HG03097 (cell line): Measurements from ENCODE around the gene CDCA7L.
"Not testable (repeated sequence)": the region's sequence is repeated elsewhere in the genome, so short reads cannot be mapped to it uniquely, and the experiment has no call there.

Experiments used
- ATAC-seq: cut with Tn5 transposase; IDR thresholded peaks from one replicate; pipeline ENCODE4 v1.9.1; 2021; ENCODE audit not compliant: unreplicated experiment, low FRiP score

Gene CDCA7L

GRCh38 chr7:21946222-21946709 lies 567 bp upstream of the CDCA7L start:
- ATAC-seq = no peak

GRCh38 chr7:21944616-21945453 lies 864 bp downstream of the CDCA7L start:
- ATAC-seq = no peak

GRCh38 chr7:21943436-21943835 lies 2.3 kb downstream of the CDCA7L start:
- no peak for ATAC-seq

- no peak for ATAC-seq
Observed at GRCh38 chr7:21942955-21943354, 2.7 kb downstream of the CDCA7L start.

GRCh38 chr7:21941611-21942141 lies 4.0 kb downstream of the CDCA7L start:
- ATAC-seq = no peak

- ATAC-seq = no peak
Observed at GRCh38 chr7:21939858-21940372, 5.8 kb downstream of the CDCA7L start.

- ATAC-seq = peak; percentile 62
Observed at GRCh38 chr7:21939136-21939857, 6.4 kb downstream of the CDCA7L start.

GRCh38 chr7:21938463-21938862 lies 7.2 kb downstream of the CDCA7L start:
- ATAC-seq = no peak

GRCh38 chr7:21934808-21935207 lies 10.9 kb downstream of the CDCA7L start:
- ATAC-seq = no peak

GRCh38 chr7:21933293-21933692 lies 12.4 kb downstream of the CDCA7L start:
- not testable (repeated sequence) for ATAC-seq

GRCh38 chr7:21927693-21928092 lies 18.0 kb downstream of the CDCA7L start:
- no peak for ATAC-seq

GRCh38 chr7:21926448-21926847 lies 19.3 kb downstream of the CDCA7L start:
- no peak for ATAC-seq

- no peak for ATAC-seq
Observed at GRCh38 chr7:21923658-21924057, 22.0 kb downstream of the CDCA7L start.

GRCh38 chr7:21922605-21923004 lies 23.1 kb downstream of the CDCA7L start:
- no peak for ATAC-seq

GRCh38 chr7:21920936-21921335 lies 24.8 kb downstream of the CDCA7L start:
- ATAC-seq = no peak

GRCh38 chr7:21918216-21918615 lies 27.5 kb downstream of the CDCA7L start:
- ATAC-seq = no peak

- ATAC-seq = no peak
Observed at GRCh38 chr7:21916629-21917028, 29.1 kb downstream of the CDCA7L start.

- no peak for ATAC-seq
Observed at GRCh38 chr7:21916176-21916575, 29.5 kb downstream of the CDCA7L start.

GRCh38 chr7:21915140-21915539 lies 30.6 kb downstream of the CDCA7L start:
- ATAC-seq = no peak

- ATAC-seq = no peak
Observed at GRCh38 chr7:21914671-21915070, 31.0 kb downstream of the CDCA7L start.
